HG03575 (cell line): ENCODE measurements around the gene MIA3.

Experiments
- ATAC-seq: cut with Tn5 transposase; IDR thresholded peaks from one replicate; pipeline ENCODE4 v1.9.1; 2021; ENCODE audit not compliant: unreplicated experiment, insufficient number of reproducible peaks, low FRiP score; ENCODE audit errors: extremely low read depth

Gene MIA3

GRCh38 chr1:222618880-222619596 is 1.1 kb downstream of the MIA3 start:
- no peak for ATAC-seq

DNA sequence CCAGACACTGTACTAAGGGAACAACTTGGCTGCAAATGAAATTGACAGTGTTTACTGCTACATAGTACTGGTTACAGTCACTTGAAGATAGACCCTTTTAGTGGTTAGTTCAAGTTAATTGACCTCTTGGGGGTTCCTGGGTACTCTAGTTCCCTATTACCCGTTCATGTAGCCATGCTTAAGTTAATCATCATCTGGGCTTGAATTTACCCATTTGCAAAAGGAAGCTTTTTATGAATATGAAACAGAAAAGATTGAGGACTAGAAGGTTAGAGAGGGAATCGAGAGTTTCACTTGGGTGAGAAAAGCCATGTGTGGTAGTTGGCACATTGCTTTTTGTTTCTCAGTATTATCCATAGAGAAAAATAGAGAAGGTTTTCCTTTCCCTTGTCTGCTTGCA is 2.7 kb downstream of the MIA3 start:
- no peak for ATAC-seq

DNA sequence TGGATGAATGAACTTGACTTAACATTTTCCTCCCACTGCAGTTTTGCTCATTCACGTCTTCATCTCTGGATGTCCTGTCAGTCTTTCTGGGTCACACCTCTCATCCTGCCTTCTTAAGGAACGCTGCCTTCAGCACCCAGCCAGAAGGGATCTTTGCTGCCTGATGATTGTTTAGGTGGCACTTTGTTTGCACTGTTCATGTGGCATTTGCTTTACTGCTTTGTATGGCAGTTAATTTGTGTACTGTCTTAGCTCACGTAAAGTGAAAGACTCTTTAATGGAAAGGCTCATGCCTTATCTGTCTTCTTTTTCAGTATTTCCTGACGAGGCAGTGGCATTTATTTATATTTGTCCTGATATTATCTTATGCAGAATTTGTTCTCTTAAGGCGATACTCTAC is 4.9 kb downstream of the MIA3 start:
- no peak for ATAC-seq

DNA sequence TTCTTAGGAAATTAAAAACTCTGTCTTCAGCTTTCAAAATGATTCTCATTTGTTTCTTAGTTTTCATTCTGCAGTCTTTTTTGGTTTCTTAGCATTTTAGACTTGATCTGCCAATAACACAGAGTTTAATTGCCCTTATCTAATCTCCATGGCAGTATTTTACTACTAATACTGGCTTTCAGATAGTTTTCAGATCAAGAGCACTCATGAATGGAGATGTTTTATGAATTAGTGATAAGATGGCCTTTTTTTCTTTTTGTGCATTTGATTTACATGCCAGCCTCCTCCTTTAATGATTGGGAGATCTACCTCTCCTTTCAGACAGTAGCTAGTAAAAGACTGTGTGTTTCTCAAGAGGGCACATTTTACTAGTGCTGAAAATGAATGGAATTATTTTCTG is 5.6 kb downstream of the MIA3 start:
- ATAC-seq = no peak

GRCh38 chr1:222624214-222624613 is 6.3 kb downstream of the MIA3 start:
- ATAC-seq = no peak

DNA sequence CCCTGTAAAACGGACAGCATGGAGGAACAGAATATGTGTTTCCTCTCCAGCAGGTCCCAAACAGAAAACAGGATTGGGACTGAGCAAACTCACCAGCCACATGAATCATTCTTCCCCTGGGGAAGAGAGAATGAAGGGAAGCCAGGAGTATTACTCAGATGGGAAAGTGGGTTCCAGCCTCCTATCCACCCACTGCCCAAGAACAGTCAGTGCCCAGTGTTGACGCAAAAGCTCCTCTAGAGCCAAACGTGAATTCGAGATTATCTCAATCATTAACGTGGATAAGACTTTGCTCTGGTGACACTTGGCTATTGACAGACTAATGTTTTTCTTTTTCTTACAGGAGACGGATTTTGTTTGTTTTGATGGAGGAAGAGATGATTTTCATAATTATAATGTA is 9.3 kb downstream of the MIA3 start:
- ATAC-seq = no peak

DNA sequence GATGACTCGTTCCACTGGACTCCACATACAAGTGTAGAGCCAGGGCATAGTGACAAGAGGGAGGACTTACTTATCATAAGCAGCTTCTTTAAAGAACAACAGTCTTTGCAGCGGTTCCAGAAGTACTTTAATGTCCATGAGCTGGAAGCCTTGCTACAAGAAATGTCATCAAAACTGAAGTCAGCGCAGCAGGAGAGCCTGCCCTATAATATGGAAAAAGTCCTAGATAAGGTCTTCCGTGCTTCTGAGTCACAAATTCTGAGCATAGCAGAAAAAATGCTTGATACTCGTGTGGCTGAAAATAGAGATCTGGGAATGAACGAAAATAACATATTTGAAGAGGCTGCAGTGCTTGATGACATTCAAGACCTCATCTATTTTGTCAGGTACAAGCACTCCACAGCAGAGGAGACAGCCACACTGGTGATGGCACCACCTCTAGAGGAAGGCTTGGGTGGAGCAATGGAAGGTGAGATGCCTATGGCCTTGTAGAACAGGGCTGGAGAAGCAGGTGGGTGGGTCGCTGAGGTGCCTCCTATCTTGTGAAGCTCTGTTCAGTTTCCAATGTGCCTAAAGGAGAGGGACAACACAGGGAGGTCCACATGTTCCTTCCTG is 12.1 kb downstream of the MIA3 start:
- no peak for ATAC-seq

GRCh38 chr1:222631611-222632208 is 13.8 kb downstream of the MIA3 start:
- no peak for ATAC-seq

GRCh38 chr1:222632749-222633148 is 14.9 kb downstream of the MIA3 start:
- no peak for ATAC-seq

GRCh38 chr1:222634180-222635013 is 16.5 kb downstream of the MIA3 start:
- ATAC-seq = peak; percentile 73

- no peak for ATAC-seq
These were observed 23.5 kb downstream of the MIA3 start for GRCh38 chr1:222641269-222641948.

DNA sequence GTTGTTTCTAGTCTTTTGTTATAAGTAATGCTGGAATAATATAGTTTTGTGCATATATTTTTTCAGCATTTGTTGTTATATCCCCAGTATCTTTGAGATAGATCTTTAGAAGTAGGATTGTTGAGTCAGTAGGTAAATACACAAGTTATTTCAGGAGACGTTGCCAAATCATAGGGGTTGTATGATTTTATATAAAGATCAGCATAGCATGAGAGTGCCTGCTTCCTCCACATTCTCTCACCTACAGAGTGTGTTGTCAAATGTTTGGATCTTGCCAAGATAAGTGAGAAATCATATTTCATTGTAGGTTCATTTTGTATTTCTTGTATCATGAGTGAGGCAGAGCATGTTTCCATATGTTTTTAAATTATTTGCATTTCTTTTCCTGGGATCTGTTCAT is 24.6 kb downstream of the MIA3 start:
- ATAC-seq = no peak

GRCh38 chr1:222643606-222643937 is 25.7 kb downstream of the MIA3 start:
- no peak for ATAC-seq

DNA sequence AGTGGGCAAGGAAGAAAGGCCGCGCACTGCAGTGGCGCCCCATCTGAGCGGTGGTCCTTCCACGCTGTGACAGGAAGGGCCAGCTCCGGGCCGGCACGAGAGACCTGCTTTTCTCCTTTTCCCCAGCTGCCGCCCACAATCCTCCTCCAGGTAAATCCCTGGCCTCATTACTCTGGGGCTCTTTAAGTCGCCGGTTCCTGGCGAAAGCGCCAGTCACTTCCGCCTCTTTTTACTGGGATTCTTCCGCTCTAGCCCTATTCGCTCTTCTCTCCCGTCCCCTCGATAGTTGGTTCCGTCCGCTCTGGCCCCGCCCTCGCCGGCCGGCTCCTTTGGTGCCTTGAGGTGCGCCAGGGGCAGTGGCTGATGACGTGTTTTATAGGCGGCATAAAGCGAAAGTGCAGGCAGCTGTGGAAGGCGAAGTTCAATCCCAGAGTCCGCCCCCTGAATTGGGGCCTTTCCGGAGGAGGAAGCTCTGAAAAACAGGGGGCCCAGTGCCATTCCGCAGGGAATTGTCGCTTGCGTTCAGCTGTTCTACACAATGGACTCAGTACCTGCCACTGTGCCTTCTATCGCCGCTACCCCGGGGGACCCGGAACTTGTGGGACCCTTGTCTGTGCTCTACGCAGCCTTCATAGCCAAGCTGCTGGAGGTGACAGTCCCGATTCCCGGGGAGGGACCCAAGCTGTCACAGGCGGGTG is 26.2 kb downstream of the MIA3 start:
- ATAC-seq = peak; percentile 83

- ATAC-seq = no peak
These were observed 26.7 kb downstream of the MIA3 start for GRCh38 chr1:222644636-222644980.

DNA sequence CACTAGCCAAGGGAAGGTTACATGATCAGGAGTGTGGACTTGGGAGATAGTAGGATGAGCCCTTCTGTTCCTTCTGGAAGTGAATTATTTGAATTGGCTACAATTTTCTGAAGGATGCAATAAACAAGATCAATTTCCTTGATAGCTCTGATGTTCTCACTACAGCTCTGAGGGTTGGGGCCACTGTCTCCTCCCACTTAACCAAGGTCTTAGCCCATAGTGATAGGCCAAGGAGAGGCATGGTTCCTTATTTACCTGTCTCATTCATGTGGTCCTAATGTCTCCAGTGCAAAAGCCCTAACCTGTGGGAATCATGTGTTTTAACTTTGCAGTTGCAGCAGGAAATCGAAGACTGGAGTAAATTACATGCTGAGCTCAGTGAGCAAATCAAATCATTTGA is 34.8 kb downstream of the MIA3 start:
- ATAC-seq = no peak

GRCh38 chr1:222653178-222653827 is 35.4 kb downstream of the MIA3 start:
- ATAC-seq = peak; percentile 42

DNA sequence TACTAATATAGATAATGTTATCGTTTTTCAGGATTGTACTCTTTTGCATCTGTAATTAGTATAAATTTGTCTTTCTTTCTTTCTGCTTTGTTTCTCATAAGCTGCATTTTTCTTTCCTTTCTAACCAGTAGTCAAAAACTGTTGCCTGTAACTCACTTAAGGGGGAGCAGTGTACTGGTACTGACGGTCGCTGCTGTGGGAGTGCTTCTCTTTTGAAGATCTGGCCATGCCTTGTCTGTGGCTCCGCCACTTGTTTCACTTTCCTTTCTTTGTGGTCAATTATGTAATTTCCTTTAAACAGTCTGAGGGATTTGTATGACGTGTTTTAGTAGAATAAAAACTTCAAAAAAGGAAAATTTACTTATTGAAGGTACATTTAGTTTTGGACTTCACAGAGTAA is 37.0 kb downstream of the MIA3 start:
- peak; percentile 89 for ATAC-seq
